Measurements from ENCODE around the gene RHOB.

RHOB gene

GRCh38 chr2:20448246-20448976 lies 1.5 kb downstream of the RHOB start:
- no peak overlapping the region for H3K4me3 ChIP-seq (ENCODE audit: low read depth, low read length)
- no peak for DNase-seq (ENCODE audit: low read depth)

DNA sequence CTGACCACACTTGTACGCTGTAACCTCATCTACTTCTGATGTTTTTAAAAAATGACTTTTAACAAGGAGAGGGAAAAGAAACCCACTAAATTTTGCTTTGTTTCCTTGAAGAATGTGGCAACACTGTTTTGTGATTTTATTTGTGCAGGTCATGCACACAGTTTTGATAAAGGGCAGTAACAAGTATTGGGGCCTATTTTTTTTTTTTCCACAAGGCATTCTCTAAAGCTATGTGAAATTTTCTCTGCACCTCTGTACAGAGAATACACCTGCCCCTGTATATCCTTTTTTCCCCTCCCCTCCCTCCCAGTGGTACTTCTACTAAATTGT lies 2.1 kb downstream of the RHOB start:
- no peak overlapping the region for H3K4me3 ChIP-seq (ENCODE audit: low read depth, low read length)
- DNase-seq (ENCODE audit: low read depth), result no peak
- TF ChIP-seq POLR2A (IDR thresholded peaks at IDR 0.05; ENCODE audit: extremely low read depth, insufficient read length), result no peak
- TF ChIP-seq, protein P1, sequence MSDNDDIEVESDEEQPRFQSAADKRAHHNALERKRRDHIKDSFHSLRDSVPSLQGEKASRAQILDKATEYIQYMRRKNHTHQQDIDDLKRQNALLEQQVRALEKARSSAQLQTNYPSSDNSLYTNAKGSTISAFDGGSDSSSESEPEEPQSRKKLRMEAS (IDR thresholded peaks at IDR 0.05; ENCODE audit: low read depth, low read length), result no peak

More at GRCh38 chr2:20448246-20448976, 1.5 kb downstream of the RHOB start:
- TF ChIP-seq POLR2A (IDR thresholded peaks at IDR 0.05; ENCODE audit: extremely low read depth, insufficient read length), result no peak
- TF ChIP-seq MYC (IDR thresholded peaks at IDR 0.05; ENCODE audit: low read depth, low read length), result no peak
- TF ChIP-seq, protein P2, sequence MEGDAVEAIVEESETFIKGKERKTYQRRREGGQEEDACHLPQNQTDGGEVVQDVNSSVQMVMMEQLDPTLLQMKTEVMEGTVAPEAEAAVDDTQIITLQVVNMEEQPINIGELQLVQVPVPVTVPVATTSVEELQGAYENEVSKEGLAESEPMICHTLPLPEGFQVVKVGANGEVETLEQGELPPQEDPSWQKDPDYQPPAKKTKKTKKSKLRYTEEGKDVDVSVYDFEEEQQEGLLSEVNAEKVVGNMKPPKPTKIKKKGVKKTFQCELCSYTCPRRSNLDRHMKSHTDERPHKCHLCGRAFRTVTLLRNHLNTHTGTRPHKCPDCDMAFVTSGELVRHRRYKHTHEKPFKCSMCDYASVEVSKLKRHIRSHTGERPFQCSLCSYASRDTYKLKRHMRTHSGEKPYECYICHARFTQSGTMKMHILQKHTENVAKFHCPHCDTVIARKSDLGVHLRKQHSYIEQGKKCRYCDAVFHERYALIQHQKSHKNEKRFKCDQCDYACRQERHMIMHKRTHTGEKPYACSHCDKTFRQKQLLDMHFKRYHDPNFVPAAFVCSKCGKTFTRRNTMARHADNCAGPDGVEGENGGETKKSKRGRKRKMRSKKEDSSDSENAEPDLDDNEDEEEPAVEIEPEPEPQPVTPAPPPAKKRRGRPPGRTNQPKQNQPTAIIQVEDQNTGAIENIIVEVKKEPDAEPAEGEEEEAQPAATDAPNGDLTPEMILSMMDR (IDR thresholded peaks at IDR 0.05; ENCODE audit: low read depth, low read length), result no peak
- TF ChIP-seq, protein P1 (IDR thresholded peaks at IDR 0.05; ENCODE audit: low read depth, low read length), result no peak

DNA sequence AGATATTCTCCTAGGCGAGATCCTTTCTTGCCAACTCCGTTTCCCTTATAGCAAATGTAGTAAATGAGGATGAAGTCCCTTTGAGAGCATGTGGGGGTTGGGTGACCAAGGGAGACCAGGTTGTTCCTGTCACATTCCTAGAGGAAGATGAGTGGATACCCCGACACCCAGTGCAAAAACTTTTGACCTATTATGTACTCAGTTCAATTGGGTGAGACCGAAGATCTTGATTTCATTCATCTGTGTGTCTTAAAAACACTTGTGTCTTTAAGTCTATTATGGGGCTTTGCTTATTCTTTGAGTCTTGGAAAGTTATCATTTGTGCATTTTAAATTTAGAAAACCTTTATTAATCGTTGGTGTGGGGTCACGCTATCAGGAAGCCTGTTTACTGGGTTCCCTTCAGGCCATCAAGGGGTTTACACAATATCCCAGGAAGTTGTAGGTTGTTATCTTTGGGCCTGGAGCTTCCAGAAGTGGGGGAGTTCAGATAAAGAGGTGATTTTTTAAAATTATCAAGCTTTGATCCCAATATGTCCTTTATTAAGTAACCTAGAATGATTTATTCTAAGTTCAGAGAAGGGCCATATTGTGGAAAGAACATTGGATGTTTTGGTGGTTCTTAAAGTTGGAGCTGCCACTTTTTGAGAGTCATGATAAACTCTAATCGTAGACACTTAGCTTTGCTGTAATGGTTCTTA lies 2.8 kb downstream of the RHOB start:
- no peak overlapping the region for H3K4me3 ChIP-seq (ENCODE audit: low read depth, low read length)
- no peak for TF ChIP-seq POLR2A (IDR thresholded peaks at IDR 0.05; ENCODE audit: extremely low read depth, insufficient read length)
- DNase-seq (ENCODE audit: low read depth), result no peak

GRCh38 chr2:20450201-20450999 lies 3.5 kb downstream of the RHOB start:
- no peak overlapping the region for H3K4me3 ChIP-seq (ENCODE audit: low read depth, low read length)
- no peak for DNase-seq (ENCODE audit: low read depth)
- TF ChIP-seq, protein P1 (IDR thresholded peaks at IDR 0.05; ENCODE audit: low read depth, low read length), result no peak
- TF ChIP-seq MYC (IDR thresholded peaks at IDR 0.05; ENCODE audit: low read depth, low read length), result no peak
- no peak for TF ChIP-seq POLR2A (IDR thresholded peaks at IDR 0.05; ENCODE audit: extremely low read depth, insufficient read length)
- TF ChIP-seq, protein P2 (IDR thresholded peaks at IDR 0.05; ENCODE audit: low read depth, low read length), result no peak

DNA sequence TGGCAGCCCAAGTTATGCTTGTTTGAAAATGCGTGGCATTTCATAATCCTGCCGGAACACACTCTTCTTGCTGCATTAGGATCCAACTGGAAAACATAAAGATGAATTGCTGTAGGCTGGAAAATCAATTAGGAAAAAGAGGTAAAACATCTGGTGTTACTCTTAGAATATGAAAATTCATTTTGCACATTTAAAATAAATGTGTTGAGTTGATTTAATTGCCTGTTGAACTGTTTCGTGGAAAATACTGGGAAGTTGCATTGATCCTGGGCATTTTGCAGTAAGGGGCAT lies 4.1 kb downstream of the RHOB start:
- H3K4me3 ChIP-seq (ENCODE audit: low read depth, low read length), result no peak overlapping the region
- no peak for DNase-seq (ENCODE audit: low read depth)
- TF ChIP-seq, protein P2 (IDR thresholded peaks at IDR 0.05; ENCODE audit: low read depth, low read length), result no peak
- TF ChIP-seq MYC (IDR thresholded peaks at IDR 0.05; ENCODE audit: low read depth, low read length) (no peak), POLR2A (IDR thresholded peaks at IDR 0.05; ENCODE audit: extremely low read depth, insufficient read length) (no peak)
- TF ChIP-seq, protein P1 (IDR thresholded peaks at IDR 0.05; ENCODE audit: low read depth, low read length), result no peak

GRCh38 chr2:20451341-20451740 lies 4.5 kb downstream of the RHOB start:
- H3K4me3 ChIP-seq (ENCODE audit: low read depth, low read length), result no peak overlapping the region
- no peak for TF ChIP-seq MYC (IDR thresholded peaks at IDR 0.05; ENCODE audit: low read depth, low read length)
- TF ChIP-seq, protein P1 (IDR thresholded peaks at IDR 0.05; ENCODE audit: low read depth, low read length), result no peak
- TF ChIP-seq, protein P2 (IDR thresholded peaks at IDR 0.05; ENCODE audit: low read depth, low read length), result no peak
- DNase-seq (ENCODE audit: low read depth), result no peak
